Fibroblast of skin of back (primary cell): Measurements from ENCODE around the gene ANO10.

Experiments
- DNase-seq: peaks from one replicate; pipeline ENCODE4 v3.0.0-alpha.2; 2013

ANO10 gene

DNA sequence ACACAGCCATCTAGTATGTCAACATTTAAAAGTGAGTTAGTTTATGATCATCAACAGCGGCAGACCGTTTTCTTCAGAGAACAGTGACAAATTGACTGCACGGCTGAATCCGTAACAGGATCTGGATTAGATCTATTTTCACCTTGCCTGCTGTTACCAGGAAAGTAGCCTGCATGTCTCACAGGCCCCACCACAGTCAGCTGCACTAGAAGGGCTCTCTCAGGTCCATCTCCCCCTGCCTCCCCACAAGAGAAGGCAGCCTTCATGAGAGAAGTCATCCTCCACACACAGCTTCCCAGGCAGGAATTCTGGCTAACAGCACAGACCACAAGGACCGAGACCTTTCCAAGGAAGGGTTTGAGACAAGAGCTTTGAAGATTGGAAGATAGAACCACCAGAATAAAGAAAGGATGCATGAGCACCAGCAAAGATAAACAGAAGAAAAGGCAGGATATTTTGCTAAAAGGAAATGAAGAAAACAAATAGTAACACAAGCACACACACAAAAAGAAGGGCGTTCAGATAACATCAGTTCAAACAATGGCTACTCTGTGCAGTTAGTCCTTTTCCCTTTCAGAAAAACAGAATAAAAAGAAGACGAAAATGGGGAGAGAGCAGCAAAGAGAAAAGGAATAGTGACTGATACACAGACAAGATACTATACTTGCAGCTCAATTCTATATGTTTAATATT, 208.0 kb downstream of the ANO10 start:
- DNase-seq, result no peak

DNA sequence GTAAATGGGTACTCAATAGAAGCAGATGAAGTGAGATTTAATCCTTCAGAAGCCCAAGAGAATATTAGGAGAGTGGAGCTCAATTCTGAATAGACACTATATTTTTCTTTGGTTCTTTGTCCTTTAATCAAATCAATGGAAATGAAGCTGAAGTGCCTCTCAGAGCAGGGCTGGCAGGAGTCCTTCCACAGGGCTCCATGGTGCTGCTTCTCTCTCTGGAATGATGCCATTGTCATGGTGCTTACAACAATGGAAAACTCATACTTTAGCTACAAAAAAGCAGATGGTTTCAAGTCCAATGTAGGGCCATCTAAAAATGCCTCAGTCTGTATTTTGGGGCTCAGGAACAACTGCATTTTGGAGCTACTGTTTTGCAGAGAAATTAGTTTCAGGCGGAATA, 210.4 kb downstream of the ANO10 start:
- DNase-seq, result no peak

DNA sequence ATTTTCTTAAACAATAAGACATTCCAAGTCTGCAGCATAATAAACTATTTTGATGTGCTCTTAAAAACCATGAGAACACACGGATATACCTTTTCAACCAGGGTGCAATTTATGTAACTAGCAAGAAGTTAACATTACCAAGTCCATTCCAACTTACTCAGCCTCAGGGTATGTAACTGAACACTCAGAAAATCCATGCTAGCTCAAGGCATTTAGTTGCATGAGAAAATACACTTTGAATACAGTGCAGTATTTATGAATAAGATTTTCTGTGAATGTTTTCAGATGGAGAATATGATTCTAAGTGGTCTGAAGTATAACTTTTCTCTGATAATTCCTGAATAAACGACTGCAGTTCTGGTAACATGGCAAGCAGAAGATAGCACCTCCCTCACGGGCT, 211.2 kb downstream of the ANO10 start:
- DNase-seq, result no peak

GRCh38 chr3:43409506-43409905, 212.3 kb downstream of the ANO10 start:
- DNase-seq, result no peak

DNA sequence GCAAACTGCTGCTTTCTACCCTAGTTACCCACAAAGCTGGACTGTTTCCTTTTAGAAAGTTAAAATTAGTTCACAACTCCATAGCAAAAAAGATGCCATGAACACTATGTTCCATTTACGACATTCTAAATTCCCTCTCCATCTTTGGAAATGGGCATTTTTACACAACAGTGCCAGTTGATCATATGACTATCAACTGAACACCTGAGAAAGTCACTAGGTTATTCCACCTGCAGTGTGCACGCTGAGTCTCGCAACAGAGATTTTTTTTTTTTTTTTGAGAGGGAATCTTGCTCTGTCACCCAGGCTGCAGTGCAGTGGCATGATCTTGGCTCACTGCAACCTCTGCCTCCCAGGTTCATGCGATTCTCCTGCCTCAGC, 215.2 kb downstream of the ANO10 start:
- DNase-seq, result no peak

DNA sequence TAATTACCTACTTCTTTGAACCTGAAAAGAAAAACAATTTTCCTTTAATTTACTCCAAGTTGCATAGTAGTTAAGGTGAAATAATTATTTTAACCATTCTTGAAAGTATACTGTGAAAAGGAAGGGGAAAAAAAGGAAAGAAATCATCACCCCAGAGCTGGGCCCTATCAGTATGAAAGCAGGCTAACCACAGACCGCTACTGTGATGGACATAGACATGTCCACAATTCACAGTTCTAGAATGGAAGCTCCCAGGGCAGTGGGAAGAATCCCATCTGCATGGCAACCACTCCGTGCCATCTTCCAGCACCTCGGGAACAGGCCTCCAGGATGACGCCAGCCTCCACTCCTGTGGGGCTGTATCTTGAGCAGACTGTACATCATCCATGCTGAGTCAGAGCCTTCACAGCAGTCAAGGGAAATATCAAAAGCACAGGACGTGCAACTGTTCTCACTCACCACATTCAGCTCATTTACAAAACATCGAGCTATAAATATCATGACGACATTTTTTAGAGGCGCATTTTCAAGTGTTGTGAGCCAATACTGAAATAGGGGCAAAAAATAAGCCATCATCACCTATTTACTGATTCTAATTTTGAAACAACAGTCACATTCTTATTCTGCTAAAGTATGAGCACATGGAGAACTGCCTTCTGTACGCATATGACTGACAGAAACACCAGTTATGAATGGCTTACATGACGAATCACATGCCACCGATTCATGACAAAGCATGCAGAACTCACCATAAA, 215.7 kb downstream of the ANO10 start:
- peak; percentile 81 for DNase-seq

DNA sequence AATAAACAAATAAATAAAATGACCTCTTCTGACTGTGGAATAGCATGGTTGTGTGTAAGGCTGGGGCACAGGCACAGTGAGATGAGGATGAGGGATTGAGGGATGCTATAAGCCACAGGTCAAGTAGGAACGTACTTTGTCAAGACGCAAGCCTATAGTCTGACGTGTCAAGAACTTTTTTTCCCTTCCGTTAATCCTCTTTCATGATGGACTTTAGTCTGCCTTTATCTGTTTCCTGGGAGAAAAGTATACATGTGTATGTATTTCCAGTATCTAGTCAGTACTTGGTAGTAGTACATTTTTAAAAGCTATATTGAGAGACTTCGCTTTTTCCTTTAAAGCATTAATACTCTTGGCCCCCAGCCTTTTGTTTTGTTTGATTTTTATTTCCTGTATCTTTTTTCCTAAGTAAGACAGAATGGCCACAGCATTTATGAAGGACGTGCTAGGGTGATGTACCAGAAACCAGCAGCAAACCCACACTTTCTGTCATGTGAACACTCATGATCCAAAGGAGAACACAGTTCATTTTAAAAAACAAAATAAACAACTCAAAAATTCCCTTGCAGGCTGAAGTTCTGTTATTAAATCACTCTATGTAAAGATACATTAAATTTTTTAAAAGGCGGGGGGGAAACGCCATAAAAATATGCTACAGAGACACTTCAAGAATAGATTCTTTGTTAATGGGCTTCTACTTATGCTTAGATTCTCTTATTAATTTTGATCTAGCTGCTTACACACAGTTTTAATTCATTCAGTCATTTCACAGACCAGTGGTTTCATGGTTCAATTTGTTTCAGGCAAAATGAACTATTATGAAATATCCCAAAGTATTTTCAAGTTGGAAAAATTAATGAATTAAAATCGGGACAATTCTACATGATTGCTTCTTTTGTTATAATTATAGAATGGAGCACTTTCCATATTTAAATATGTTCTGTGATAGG, 220.8 kb downstream of the ANO10 start:
- DNase-seq, result no peak

GRCh38 chr3:43400167-43400566, 221.6 kb downstream of the ANO10 start:
- no peak for DNase-seq

- DNase-seq, result no peak
Observed at GRCh38 chr3:43399034-43399433, 222.8 kb downstream of the ANO10 start.

DNA sequence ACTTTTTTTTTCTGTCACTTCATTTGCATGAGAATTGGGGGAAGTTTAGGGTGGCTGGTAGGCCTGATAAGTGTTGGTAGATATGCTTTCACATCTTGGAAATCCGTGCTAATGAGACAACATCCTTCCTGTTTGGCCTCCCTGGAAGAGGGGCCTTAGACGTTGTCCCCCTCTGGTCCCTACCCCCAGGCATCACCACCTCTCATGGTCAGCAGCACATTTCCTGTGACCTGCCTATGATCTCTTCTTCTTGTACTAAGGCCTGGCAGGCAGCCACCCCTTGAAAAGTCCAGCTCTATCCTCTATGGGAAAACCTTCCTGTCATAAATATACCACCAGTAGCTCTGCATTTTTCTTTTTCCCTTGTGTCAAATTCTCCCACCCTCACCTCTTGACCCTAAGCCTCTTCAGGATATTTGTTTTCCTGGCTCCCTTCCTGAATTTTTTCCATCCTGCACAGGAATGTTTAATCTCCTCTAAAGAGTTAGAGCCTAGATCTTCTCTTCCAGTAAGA, 227.7 kb downstream of the ANO10 start:
- peak; percentile 49 for DNase-seq

DNA sequence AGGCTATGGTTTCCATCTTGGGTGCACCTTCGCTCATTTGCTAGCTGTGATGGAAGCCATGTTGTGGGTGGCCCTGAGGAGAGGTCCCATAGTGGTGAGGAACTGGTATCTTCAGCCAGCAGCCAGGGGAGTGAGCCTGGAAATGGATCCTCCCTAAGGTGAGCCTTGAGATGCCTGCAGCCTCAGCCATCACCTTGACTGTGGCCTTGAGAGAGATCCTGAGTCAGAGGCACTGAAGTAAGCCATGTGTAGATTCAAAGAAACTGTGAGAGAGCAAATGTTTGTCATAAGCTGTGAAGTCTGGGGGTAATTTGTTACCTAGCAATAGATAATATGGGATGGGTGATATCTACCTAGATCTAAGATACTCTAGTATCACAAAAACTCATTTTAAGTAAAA, 230.2 kb downstream of the ANO10 start:
- no peak for DNase-seq

DNA sequence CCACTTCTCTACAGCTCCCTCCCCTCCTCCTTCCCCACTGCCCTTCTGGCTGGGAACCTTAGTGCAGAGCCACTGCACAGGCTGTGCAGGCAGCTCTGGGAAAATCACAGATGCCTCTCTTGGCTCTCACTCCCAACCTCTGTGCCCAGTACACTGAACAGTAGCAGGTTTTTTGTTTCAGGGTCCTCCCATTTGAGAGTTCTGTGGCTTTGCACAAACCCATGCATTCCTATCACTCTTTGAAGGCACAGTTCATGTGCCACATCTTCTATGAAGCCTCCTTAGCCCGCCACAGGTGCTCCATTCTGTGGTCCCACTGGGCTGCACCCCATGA, 231.6 kb downstream of the ANO10 start:
- DNase-seq, result no peak

GRCh38 chr3:43389388-43390254, 232.2 kb downstream of the ANO10 start:
- DNase-seq, result peak; percentile 59

DNA sequence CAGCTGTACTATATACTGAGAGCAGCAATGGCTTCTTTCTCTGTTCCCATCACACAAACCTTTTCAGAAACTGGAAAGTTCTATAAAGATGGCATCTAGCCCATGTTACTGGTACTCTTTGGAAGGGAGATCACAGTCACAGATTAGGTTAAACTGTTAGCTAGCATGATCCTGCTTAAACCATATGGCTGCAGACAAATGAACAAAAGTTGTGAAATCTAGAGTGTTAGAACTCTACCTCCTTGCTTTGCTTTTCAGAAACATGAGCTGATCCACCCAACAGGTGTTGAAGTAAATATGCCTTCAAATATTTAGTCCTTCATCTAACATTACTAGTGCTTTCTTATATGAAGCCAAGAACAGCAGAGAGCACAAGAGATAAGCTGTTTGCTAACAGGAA, 232.9 kb downstream of the ANO10 start:
- no peak for DNase-seq

GRCh38 chr3:43388175-43388574, 233.6 kb downstream of the ANO10 start:
- no peak for DNase-seq

DNA sequence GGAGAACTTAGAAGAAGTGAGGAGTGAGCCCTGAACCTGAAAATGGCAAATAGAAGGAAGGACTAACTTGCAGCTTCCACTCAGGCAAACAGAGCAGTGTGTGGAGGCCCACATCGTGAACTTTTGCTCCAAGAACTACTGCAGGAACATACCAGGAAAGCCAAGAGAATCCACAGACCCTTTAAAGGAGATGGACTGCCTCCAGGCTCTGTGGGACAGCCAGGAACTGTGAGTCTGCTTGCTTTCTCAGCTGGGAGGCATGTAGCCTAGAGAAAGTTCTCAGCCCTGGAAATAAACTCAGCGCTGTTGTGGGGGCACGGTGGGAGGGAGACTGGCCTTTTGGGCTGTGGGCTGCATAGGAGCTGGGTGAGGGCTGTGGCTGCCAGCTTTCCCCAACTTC, 242.5 kb downstream of the ANO10 start:
- peak; percentile 74 for DNase-seq

- peak; percentile 41 for DNase-seq
Observed at GRCh38 chr3:43378066-43378935, 243.5 kb downstream of the ANO10 start.

DNA sequence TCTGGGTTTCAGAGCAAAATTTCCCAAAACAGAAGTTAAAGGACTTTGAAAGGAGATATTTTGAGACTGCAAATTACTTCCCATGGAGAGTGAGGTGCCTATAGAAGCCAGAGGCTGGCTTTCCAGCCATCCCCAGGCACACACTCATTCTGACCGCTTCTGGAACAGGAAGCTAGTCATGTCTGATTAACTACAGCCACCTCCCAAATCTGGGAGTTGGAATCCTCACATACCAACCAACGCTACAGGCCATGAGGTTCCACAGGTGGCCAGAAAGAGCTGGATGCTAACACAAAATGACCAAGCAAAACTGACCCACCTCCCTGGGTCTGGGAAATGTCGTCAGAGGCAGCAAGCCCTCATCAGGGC, 248.3 kb downstream of the ANO10 start:
- peak; percentile 27 for DNase-seq

DNA sequence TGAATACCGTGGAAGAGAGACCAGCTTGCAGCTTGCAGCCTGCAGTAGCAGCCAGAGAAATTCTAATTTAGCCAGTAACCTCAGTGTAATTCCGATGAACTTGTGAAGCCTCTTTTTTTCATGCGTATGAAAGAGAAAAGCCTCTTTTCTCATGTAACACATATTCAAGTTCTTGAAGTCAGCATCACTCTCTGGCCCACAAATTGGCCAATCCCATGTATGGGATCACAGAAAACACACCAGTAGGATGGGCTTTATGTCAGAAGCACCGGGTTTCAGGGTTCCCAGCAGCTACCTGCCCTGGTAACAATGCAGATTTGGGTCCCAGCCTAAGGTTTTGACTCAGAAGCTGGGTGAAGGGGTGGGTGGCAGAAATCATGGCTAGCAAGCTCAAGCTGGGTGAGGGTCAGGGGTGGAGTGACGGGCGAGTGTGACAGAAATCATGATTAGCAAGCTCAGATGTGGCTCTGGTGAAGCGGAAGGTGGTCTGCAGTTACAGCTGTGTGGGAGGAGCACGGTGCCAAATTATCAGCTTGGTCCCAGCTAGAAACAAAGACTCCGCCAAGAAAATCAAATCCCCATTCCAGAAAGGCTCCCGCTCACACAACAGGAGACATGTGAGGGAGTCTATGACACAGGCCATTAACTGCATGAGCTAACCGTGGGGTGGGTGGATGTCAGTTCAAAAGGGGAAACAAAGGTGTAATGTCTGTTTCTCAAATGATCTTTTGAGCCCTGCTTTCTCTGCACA, 248.8 kb downstream of the ANO10 start:
- no peak for DNase-seq

DNA sequence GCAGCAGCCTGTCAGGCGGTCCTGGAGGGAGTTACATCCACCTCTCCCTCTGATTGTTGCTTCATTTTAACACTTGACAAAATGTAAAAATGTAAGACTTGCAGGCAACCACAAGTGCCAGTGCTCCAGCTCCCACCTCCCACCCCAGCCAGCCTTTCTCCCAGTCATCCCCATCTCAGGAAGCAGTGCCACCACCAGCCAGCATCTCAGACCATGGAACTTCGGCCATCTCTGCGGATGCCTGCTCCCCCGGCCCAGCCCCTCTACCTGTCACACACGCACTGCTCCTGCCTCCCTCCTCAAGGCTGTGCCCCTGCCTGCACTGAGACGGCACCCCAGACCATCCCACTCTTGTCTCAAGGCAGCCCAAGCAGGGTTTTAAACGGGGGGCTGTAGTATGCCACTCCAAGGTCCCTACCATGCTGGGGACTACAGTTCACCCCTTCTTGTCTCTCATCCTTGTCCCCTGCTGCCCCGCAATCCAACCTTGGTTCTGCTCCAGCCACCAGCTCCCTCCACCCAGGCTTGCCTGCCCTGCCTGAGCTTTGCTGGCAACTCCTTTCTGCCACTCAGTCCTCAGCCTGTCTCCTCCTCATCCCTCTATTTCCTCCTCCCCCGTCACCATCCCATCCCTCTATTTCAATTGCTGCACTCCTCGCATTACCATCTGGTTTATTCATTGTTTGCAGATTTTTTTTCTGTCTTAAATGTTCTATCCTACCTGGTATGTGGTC, 249.6 kb downstream of the ANO10 start:
- DNase-seq, result no peak
